HL-60 (cell line): ENCODE results near the gene GALNT12.

Experiments used
- DNase-seq, 2 experiments: peaks; one replicate each; pipeline ENCODE4 v3.0.0-alpha.2; 2010 to 2020; ENCODE audit warnings: low read depth in 1 of 2, low spot score in 1 of 2
- H3K27ac ChIP-seq: fragments of 250-450 bp; sonication (Bioruptor Pico); replicated peaks from 2 replicates; pipeline ENCODE4 v1.5.1; 2020; ENCODE audit warnings: mild to moderate bottlenecking, moderate library complexity
- H3K27me3 ChIP-seq: fragments of 250-450 bp; sonication (Bioruptor Pico); 2 replicates; pipeline ENCODE4 v1.5.1; 2021; ENCODE audit warnings: mild to moderate bottlenecking, moderate library complexity; ENCODE audit not compliant: insufficient read depth, poor library complexity, severe bottlenecking
- H3K4me3 ChIP-seq: replicated peaks from 2 replicates; pipeline ENCODE4 v1.5.1; 2011; ENCODE audit warnings: mild to moderate bottlenecking, control low read depth, low read length; ENCODE audit not compliant: insufficient read depth
- GABPA ChIP-seq: IDR thresholded peaks from 2 replicates; pipeline ENCODE4 v1.6.1; 2012; ENCODE audit warnings: low read depth
- POLR2AphosphoS5 ChIP-seq: IDR thresholded peaks from 2 replicates; pipeline ENCODE4 v1.6.1; 2012; ENCODE audit warnings: low read depth
- SPI1 ChIP-seq: IDR thresholded peaks from 2 replicates; pipeline ENCODE4 v1.6.1; 2012; ENCODE audit warnings: low read depth, mild to moderate bottlenecking, borderline replicate concordance
- TF ChIP-seq, protein P1 (sequence below): IDR thresholded peaks from one replicate; pipeline ENCODE4 v1.5.1; 2011; ENCODE audit warnings: low read length, control low read depth, inconsistent platforms; ENCODE audit not compliant: insufficient read depth
- TF ChIP-seq, protein P2 (sequence below): IDR thresholded peaks from 2 replicates; pipeline ENCODE4 v1.6.1; 2012; ENCODE audit warnings: low read depth; ENCODE audit not compliant: insufficient replicate concordance

The GALNT12 gene

DNA sequence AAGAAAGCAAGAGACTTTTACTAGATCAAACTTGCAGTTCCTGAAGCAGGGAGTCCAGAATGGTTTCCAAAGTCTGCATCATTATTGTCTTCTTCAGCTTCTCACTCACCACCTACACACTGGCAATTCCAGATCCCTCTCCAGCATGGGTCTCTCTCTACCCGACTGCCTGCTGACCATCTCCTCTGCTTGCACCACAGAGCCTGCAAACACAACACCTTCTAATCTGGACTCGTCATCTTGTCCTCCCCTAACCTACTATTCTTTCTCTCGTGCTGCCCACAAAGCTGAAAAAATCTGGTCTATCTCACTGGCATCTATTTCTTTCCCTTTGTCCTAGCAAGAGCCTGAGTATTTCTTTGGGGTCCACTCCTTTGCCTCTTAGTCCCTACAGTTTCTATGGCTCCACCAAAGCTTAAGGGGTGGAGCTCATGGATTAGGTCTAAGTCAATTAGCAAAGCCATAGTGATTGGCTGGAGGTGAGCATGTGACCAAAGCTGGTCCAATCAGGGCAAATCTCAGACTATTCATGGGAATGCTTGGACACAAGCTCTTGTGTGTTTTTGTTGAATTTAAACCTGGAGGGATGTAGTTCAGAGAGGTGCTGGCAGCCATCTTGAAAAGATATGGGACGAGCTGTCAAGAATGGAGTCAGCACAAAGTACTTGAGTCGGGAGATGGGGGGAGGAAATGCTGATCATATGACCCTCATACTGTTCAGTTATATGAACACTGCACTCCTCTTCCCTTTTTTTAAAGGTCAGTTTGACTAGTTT is 63.5 kb downstream of the GALNT12 start:
- TF ChIP-seq, protein P1, sequence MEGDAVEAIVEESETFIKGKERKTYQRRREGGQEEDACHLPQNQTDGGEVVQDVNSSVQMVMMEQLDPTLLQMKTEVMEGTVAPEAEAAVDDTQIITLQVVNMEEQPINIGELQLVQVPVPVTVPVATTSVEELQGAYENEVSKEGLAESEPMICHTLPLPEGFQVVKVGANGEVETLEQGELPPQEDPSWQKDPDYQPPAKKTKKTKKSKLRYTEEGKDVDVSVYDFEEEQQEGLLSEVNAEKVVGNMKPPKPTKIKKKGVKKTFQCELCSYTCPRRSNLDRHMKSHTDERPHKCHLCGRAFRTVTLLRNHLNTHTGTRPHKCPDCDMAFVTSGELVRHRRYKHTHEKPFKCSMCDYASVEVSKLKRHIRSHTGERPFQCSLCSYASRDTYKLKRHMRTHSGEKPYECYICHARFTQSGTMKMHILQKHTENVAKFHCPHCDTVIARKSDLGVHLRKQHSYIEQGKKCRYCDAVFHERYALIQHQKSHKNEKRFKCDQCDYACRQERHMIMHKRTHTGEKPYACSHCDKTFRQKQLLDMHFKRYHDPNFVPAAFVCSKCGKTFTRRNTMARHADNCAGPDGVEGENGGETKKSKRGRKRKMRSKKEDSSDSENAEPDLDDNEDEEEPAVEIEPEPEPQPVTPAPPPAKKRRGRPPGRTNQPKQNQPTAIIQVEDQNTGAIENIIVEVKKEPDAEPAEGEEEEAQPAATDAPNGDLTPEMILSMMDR: no peak
- TF ChIP-seq SPI1: no peak
- no peak for TF ChIP-seq POLR2AphosphoS5
- TF ChIP-seq, protein P2, sequence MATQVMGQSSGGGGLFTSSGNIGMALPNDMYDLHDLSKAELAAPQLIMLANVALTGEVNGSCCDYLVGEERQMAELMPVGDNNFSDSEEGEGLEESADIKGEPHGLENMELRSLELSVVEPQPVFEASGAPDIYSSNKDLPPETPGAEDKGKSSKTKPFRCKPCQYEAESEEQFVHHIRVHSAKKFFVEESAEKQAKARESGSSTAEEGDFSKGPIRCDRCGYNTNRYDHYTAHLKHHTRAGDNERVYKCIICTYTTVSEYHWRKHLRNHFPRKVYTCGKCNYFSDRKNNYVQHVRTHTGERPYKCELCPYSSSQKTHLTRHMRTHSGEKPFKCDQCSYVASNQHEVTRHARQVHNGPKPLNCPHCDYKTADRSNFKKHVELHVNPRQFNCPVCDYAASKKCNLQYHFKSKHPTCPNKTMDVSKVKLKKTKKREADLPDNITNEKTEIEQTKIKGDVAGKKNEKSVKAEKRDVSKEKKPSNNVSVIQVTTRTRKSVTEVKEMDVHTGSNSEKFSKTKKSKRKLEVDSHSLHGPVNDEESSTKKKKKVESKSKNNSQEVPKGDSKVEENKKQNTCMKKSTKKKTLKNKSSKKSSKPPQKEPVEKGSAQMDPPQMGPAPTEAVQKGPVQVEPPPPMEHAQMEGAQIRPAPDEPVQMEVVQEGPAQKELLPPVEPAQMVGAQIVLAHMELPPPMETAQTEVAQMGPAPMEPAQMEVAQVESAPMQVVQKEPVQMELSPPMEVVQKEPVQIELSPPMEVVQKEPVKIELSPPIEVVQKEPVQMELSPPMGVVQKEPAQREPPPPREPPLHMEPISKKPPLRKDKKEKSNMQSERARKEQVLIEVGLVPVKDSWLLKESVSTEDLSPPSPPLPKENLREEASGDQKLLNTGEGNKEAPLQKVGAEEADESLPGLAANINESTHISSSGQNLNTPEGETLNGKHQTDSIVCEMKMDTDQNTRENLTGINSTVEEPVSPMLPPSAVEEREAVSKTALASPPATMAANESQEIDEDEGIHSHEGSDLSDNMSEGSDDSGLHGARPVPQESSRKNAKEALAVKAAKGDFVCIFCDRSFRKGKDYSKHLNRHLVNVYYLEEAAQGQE: no peak
- no peak overlapping the region for H3K27ac ChIP-seq
- DNase-seq: no peak
- no peaks in the 10 kb centered on the region for H3K27me3 ChIP-seq
- no peak overlapping the region for H3K4me3 ChIP-seq

DNA sequence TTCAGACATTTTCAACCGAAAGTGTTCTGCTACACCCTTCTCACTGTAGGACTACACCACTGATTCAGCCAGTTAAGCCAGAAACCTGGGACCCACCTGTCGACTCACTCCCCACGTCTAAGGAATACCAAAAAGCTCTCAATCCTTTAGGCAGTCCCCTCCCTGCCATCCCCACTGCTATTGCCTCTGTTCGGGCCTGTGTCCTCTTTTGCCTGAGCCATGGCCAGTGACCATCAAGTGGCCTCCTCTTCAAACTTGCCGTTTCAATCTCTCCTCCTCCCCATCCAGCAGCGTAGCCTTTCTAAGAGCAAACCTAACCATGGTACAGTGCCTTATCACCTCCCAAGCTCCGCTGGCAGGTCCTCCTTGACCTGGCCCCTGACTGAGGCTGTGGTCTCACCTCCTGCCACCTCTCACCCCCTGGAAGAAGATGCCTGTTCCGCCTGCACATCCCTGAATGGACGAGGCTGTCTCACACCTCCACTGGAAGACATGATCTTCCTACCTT is 64.1 kb downstream of the GALNT12 start:
- TF ChIP-seq POLR2AphosphoS5: no peak
- no peak for TF ChIP-seq GABPA
- TF ChIP-seq, protein P2: no peak
- TF ChIP-seq, protein P1: no peak
- no peak for TF ChIP-seq SPI1
- no peak overlapping the region for H3K27ac ChIP-seq
- DNase-seq: no peak
- no peaks in the 10 kb centered on the region for H3K27me3 ChIP-seq
- no peak overlapping the region for H3K4me3 ChIP-seq

DNA sequence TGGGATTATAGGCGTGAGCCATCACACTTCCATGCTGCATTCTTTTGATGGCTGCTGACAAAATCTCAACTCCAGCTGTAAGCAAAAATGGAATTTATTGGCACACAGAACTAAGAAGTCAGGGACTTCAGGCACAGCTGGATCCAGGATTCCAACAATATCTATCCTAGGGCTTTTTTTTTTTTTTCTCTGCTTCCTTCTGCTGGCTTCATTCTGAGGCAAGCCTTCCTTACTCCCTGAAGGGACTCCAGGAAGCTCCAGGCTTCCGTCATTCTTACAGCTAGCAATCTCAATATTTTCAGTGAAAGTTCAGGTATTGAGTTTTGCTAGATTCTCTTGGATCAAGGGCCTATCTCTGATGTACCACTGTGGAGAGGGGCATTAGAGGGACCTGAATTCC is 66.1 kb downstream of the GALNT12 start:
- no peak overlapping the region for H3K27ac ChIP-seq
- no peak for DNase-seq
- H3K4me3 ChIP-seq: no peak overlapping the region
- no peaks in the 10 kb centered on the region for H3K27me3 ChIP-seq
- TF ChIP-seq POLR2AphosphoS5 (no peak), GABPA (no peak), SPI1 (no peak)
- TF ChIP-seq, protein P1: no peak
- TF ChIP-seq, protein P2: no peak
